Activated T-helper 1 cell treated with anti-CD3 and anti-CD28 coated beads, Interleukin-12 subunit alpha, Interleukin-12 subunit beta, Interleukin-2, Interleukin-4 antibody, amounts not matched to agents 30 ng/mL and 10 ng/mL and 1 ng/mL, durations not matched to agents 14 hours and 24 hours and 36 hours (primary cell): Measurements from ENCODE around the gene TANGO2. TPM values are rescaled to one million over a fixed set of nuclear protein-coding genes. Genes with fewer than 3 reads are reported as not detected.

Experiments
- DNase-seq: peaks from one replicate; pipeline ENCODE4 v3.0.0; 2021; ENCODE audit warnings: low spot score
- H3K27ac Mint-ChIP-seq: one replicate; pipeline ENCODE4 v1.8.0; 2021; ENCODE audit warnings: mild to moderate bottlenecking, mixed read lengths
- H3K27me3 Mint-ChIP-seq: one replicate; pipeline ENCODE4 v1.8.0; 2022; ENCODE audit warnings: mild to moderate bottlenecking, moderate library complexity, mixed read lengths; ENCODE audit not compliant: insufficient read depth
- H3K36me3 Mint-ChIP-seq: one replicate; pipeline ENCODE4 v1.8.0; 2021; ENCODE audit warnings: low read depth, mixed read lengths
- H3K4me1 Mint-ChIP-seq: one replicate; pipeline ENCODE4 v1.8.0; 2021; ENCODE audit warnings: low read depth, mixed read lengths
- H3K4me3 Mint-ChIP-seq: one replicate; pipeline ENCODE4 v1.8.0; 2021; ENCODE audit warnings: mild to moderate bottlenecking, moderate library complexity, mixed read lengths
- H3K9me3 Mint-ChIP-seq: one replicate; pipeline ENCODE4 v1.8.0; 2021; ENCODE audit warnings: mixed read lengths
- intact Hi-C: fragments of 100-400 bp; cut with micrococcal nuclease; formaldehyde crosslinking; loops from one replicate; pipeline ENCODE4 v1.15.1; 2024
- total RNA-seq: library from RNA; stranded (reverse); gene quantifications from 2 replicates; pipeline ENCODE4 v1.2.3, GENCODE V29; 2022

The TANGO2 gene
- total RNA-seq, 1 donor from 2014 or later = 29.2 TPM

- no peak overlapping the region for H3K27ac Mint-ChIP-seq
- H3K4me3 Mint-ChIP-seq = no peak overlapping the region
- peaks cover 66% of the 10 kb centered on the region for H3K4me1 Mint-ChIP-seq
- DNase-seq = no peak
- intact Hi-C loops = no loop called here
- peaks cover 5% of the 10 kb centered on the region for H3K9me3 Mint-ChIP-seq
- no peaks in the 10 kb centered on the region for H3K27me3 Mint-ChIP-seq
- H3K36me3 Mint-ChIP-seq = peaks cover 66% of the 10 kb centered on the region
Measured at GRCh38 chr22:20096574-20097420, 75.9 kb downstream of the TANGO2 start.

- intact Hi-C loops = no loop called here
- H3K4me1 Mint-ChIP-seq = peaks cover 82% of the 10 kb centered on the region
- H3K27ac Mint-ChIP-seq = peak overlapping the region; percentile 91
- peak overlapping the region; percentile 22 for H3K4me3 Mint-ChIP-seq
- DNase-seq = no peak
- H3K36me3 Mint-ChIP-seq = peaks cover 69% of the 10 kb centered on the region
- H3K27me3 Mint-ChIP-seq = no peaks in the 10 kb centered on the region
- peaks cover 5% of the 10 kb centered on the region for H3K9me3 Mint-ChIP-seq
Measured at GRCh38 chr22:20099099-20099711, 78.3 kb downstream of the TANGO2 start.

GRCh38 chr22:20101638-20102037 is 80.7 kb downstream of the TANGO2 start:
- no peaks in the 10 kb centered on the region for H3K27me3 Mint-ChIP-seq
- peaks cover 63% of the 10 kb centered on the region for H3K4me1 Mint-ChIP-seq
- intact Hi-C loops = loop anchor here (2.0 kb wide), 1 partner anchor 81 kb away; the partner anchor contains the start of gene TANGO2
- no peaks in the 10 kb centered on the region for H3K9me3 Mint-ChIP-seq
- peak overlapping the region; percentile 80 for H3K27ac Mint-ChIP-seq
- H3K36me3 Mint-ChIP-seq = peaks cover 57% of the 10 kb centered on the region
- DNase-seq = no peak
- peak overlapping the region; percentile 7 for H3K4me3 Mint-ChIP-seq

- Mint-ChIP-seq H3K4me1 (peaks cover 62% of the 10 kb centered on the region), H3K36me3 (peaks cover 50% of the 10 kb centered on the region), H3K27ac (peak overlapping the region; percentile 80), H3K27me3 (no peaks in the 10 kb centered on the region), H3K4me3 (peak overlapping the region; percentile 54), H3K9me3 (no peaks in the 10 kb centered on the region)
- intact Hi-C loops = no loop called here
- no peak for DNase-seq
Measured at GRCh38 chr22:20102203-20102780, 81.4 kb downstream of the TANGO2 start.

GRCh38 chr22:20105456-20106204 is 84.7 kb downstream of the TANGO2 start:
- H3K9me3 Mint-ChIP-seq = no peaks in the 10 kb centered on the region
- no peak overlapping the region for H3K4me3 Mint-ChIP-seq
- peaks cover 41% of the 10 kb centered on the region for H3K4me1 Mint-ChIP-seq
- peaks cover 32% of the 10 kb centered on the region for H3K36me3 Mint-ChIP-seq
- DNase-seq = no peak
- intact Hi-C loops = no loop called here
- H3K27ac Mint-ChIP-seq = no peak overlapping the region
- no peaks in the 10 kb centered on the region for H3K27me3 Mint-ChIP-seq

GRCh38 chr22:20106205-20106848 is 85.4 kb downstream of the TANGO2 start:
- H3K36me3 Mint-ChIP-seq = peaks cover 37% of the 10 kb centered on the region
- intact Hi-C loops = no loop called here

GRCh38 chr22:20106849-20107237 is 85.9 kb downstream of the TANGO2 start:
- H3K9me3 Mint-ChIP-seq = no peaks in the 10 kb centered on the region
- no peak overlapping the region for H3K4me3 Mint-ChIP-seq
- intact Hi-C loops = no loop called here
- no peak for DNase-seq
- peaks cover 41% of the 10 kb centered on the region for H3K4me1 Mint-ChIP-seq
- H3K36me3 Mint-ChIP-seq = peaks cover 39% of the 10 kb centered on the region
- H3K27me3 Mint-ChIP-seq = no peaks in the 10 kb centered on the region
- H3K27ac Mint-ChIP-seq = no peak overlapping the region

More at GRCh38 chr22:20106205-20106848, 85.4 kb downstream of the TANGO2 start:
- Mint-ChIP-seq H3K4me3 (no peak overlapping the region), H3K27ac (no peak overlapping the region), H3K4me1 (peaks cover 41% of the 10 kb centered on the region), H3K9me3 (no peaks in the 10 kb centered on the region), H3K27me3 (no peaks in the 10 kb centered on the region)
- DNase-seq = no peak

GRCh38 chr22:20107471-20107901 is 86.6 kb downstream of the TANGO2 start:
- no peaks in the 10 kb centered on the region for H3K27me3 Mint-ChIP-seq
- peaks cover 41% of the 10 kb centered on the region for H3K4me1 Mint-ChIP-seq
- no peak for DNase-seq
- no peak overlapping the region for H3K4me3 Mint-ChIP-seq
- peaks cover 37% of the 10 kb centered on the region for H3K36me3 Mint-ChIP-seq
- H3K9me3 Mint-ChIP-seq = no peaks in the 10 kb centered on the region
- intact Hi-C loops = no loop called here
- H3K27ac Mint-ChIP-seq = peak overlapping the region; percentile 73

- no peaks in the 10 kb centered on the region for H3K9me3 Mint-ChIP-seq
- peaks cover 36% of the 10 kb centered on the region for H3K4me1 Mint-ChIP-seq
- DNase-seq = no peak
- peaks cover 32% of the 10 kb centered on the region for H3K36me3 Mint-ChIP-seq
- no peak overlapping the region for H3K4me3 Mint-ChIP-seq
- H3K27me3 Mint-ChIP-seq = no peaks in the 10 kb centered on the region
- intact Hi-C loops = no loop called here
- peak overlapping the region; percentile 73 for H3K27ac Mint-ChIP-seq
Measured at GRCh38 chr22:20107951-20108756, 87.2 kb downstream of the TANGO2 start.

GRCh38 chr22:20108757-20109230 is 87.9 kb downstream of the TANGO2 start:
- intact Hi-C loops = no loop called here
- peaks cover 30% of the 10 kb centered on the region for H3K4me1 Mint-ChIP-seq
- H3K27ac Mint-ChIP-seq = peak overlapping the region; percentile 55
- no peak overlapping the region for H3K4me3 Mint-ChIP-seq
- no peak for DNase-seq
- no peaks in the 10 kb centered on the region for H3K27me3 Mint-ChIP-seq
- H3K36me3 Mint-ChIP-seq = peaks cover 26% of the 10 kb centered on the region
- H3K9me3 Mint-ChIP-seq = no peaks in the 10 kb centered on the region

GRCh38 chr22:20109411-20110358 is 88.8 kb downstream of the TANGO2 start:
- no peak for DNase-seq
- Mint-ChIP-seq H3K27ac (peak overlapping the region; percentile 63), H3K27me3 (no peaks in the 10 kb centered on the region), H3K9me3 (no peaks in the 10 kb centered on the region), H3K36me3 (peaks cover 30% of the 10 kb centered on the region), H3K4me1 (peaks cover 32% of the 10 kb centered on the region), H3K4me3 (no peak overlapping the region)
- intact Hi-C loops = loop anchor here (10.0 kb wide), 1 partner anchor 895 kb away; the partner anchor contains the start of gene THAP7
